ENCODE measurements around the gene DHX40. TPM values are rescaled to one million over a fixed set of nuclear protein-coding genes. Genes with fewer than 3 reads are reported as not detected.
"Not testable (repeated sequence)": the region's sequence is repeated elsewhere in the genome, so short reads cannot be mapped to it uniquely, and the experiment has no call there.

DHX40 gene, protein sequence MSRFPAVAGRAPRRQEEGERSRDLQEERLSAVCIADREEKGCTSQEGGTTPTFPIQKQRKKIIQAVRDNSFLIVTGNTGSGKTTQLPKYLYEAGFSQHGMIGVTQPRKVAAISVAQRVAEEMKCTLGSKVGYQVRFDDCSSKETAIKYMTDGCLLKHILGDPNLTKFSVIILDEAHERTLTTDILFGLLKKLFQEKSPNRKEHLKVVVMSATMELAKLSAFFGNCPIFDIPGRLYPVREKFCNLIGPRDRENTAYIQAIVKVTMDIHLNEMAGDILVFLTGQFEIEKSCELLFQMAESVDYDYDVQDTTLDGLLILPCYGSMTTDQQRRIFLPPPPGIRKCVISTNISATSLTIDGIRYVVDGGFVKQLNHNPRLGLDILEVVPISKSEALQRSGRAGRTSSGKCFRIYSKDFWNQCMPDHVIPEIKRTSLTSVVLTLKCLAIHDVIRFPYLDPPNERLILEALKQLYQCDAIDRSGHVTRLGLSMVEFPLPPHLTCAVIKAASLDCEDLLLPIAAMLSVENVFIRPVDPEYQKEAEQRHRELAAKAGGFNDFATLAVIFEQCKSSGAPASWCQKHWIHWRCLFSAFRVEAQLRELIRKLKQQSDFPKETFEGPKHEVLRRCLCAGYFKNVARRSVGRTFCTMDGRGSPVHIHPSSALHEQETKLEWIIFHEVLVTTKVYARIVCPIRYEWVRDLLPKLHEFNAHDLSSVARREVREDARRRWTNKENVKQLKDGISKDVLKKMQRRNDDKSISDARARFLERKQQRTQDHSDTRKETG
- polyA plus RNA-seq (2012; ENCODE audit: low read depth, missing spikeins): 9.6 TPM

DNA sequence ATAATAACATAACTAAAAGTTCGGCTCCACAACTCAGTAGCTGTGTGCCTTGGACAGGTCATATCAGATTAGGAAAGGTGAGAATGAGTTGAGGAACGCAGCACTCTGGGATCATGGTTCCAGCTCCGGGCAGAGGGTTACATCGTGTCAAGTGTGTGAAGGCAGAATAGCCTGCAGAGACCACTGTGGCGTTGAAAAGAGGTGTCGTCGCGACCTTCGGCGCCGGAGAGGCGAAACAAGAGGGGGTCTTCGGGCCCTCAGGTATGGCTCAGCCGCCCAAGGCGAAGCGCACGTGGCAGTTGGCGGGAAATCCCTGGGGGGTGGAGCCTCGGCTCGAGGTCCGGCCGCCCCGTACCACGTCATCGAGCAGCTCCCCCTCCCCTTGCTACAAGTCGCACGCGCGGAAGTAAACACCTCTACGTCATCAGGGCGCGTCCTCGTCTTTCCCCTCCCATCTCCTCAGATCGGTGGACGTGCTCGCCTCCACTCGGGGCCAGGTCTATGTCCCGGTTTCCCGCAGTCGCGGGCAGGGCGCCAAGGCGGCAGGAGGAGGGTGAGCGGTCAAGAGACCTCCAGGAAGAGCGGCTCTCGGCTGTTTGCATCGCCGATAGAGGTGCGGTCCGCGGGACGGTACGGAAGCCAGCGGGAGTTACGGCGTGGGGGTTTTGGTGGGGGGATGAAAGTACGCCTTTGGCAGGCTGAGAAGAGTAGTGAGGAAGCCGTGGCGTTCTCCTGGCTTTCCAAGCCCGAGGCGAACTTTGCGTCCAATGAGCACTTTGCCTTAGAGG lies at the start of gene DHX40:
TSS of gene DHX40 (plus strand) at position 440 of the 788 bp plus-strand sequence. CDS start at position 502, 62 bp downstream.
- TF ChIP-seq POU2F2 (IDR thresholded peaks at IDR 0.05; ENCODE audit: low read depth, low read length): peak; percentile 46; the same call in 1 of the 2 replicates
- TF ChIP-seq POLR2A (IDR thresholded peaks at IDR 0.05; ENCODE audit: low read depth, low read length): 0 out of 2 replicates have a peak, but pooled peaks have one; percentile 42
- TF ChIP-seq POLR2AphosphoS5 (IDR thresholded peaks at IDR 0.05; ENCODE audit: low read depth, low read length): peak; percentile 74
- TF ChIP-seq TAF1 (IDR thresholded peaks at IDR 0.05; ENCODE audit: low read depth, low read length): peak; percentile 60; the same call in 1 of the 2 replicates
- TF ChIP-seq SPI1 (IDR thresholded peaks at IDR 0.05; ENCODE audit: low read depth, low read length): no peak
- TF ChIP-seq PAX5 (IDR thresholded peaks at IDR 0.05; ENCODE audit: insufficient read depth, low read length, severe bottlenecking): no peak
- DNase-seq (ENCODE audit: insufficient read length, low spot score) (peak; percentile 79), FAIRE-seq (peak; percentile 97)

DNA sequence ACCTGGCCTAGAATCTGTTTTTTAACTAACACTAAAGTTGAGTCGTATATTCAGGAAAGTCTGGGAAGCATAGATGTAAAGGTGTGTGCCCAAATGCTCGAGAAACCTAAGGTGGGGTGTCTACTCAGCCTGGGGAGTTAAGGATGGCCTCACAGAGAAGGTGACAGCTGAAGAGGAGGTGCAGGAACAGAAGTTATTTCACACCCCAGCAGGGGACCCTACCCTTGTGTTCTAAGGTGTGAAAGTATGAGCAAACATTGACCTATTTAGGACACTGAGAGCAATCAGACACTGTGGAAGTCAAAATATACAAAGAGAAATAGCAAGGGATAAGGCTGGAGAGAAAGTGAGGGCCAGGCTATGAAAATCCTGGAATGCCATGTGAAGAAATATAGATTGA lies 49.0 kb upstream of the DHX40 start:
- no peak for FAIRE-seq
- no peak for DNase-seq (ENCODE audit: insufficient read length, low spot score)
- no peak for TF ChIP-seq SPI1 (IDR thresholded peaks at IDR 0.05; ENCODE audit: low read depth, low read length)
- TF ChIP-seq POLR2A (IDR thresholded peaks at IDR 0.05; ENCODE audit: low read depth, low read length): no peak
- TF ChIP-seq PAX5 (IDR thresholded peaks at IDR 0.05; ENCODE audit: insufficient read depth, low read length, severe bottlenecking): no peak
- no peak for TF ChIP-seq POLR2AphosphoS5 (IDR thresholded peaks at IDR 0.05; ENCODE audit: low read depth, low read length)
- TF ChIP-seq POU2F2 (IDR thresholded peaks at IDR 0.05; ENCODE audit: low read depth, low read length): no peak
- no peak for TF ChIP-seq TAF1 (IDR thresholded peaks at IDR 0.05; ENCODE audit: low read depth, low read length)

DNA sequence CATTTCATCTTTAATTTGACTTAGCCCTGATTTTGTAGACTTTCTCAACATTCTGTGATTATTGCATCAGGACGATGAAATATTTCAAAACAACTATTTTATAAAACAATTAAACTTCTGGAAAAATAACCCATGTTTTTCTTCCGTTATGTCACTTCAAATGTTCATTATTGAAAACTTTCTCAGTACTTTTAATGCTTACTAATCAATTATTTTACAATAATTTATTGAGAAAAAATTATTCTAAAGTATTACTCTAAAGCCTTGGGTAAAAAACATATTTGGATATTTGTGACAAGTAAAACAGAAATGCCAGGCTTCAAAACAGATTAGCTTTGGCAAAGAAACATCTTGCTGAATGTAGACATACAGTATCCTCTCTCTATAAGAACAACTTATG lies 46.3 kb upstream of the DHX40 start:
- DNase-seq (ENCODE audit: insufficient read length, low spot score): no peak
- no peak for FAIRE-seq
- TF ChIP-seq POLR2AphosphoS5 (IDR thresholded peaks at IDR 0.05; ENCODE audit: low read depth, low read length) (no peak), POLR2A (IDR thresholded peaks at IDR 0.05; ENCODE audit: low read depth, low read length) (no peak)

DNA sequence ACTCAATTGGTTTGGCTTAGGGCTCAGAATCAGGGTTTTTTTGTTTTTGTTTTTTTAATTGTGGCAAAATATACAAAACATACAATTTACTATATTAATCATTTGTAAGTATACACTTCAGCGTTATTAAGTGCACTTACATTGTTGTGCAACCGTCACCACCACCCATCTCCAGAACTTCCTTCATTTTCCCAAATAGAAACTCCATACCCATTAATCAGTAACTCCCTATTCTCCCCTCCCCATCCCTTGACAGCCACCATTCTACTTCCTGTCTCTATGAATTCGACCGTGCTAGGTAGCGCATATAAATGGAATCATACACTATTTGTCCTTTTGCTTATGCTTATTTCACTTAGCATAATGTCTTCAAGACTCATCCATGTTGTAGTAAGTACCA lies 45.2 kb upstream of the DHX40 start:
- FAIRE-seq: no peak
- TF ChIP-seq PAX5 (IDR thresholded peaks at IDR 0.05; ENCODE audit: insufficient read depth, low read length, severe bottlenecking) (no peak), SPI1 (IDR thresholded peaks at IDR 0.05; ENCODE audit: low read depth, low read length) (no peak), POLR2AphosphoS5 (IDR thresholded peaks at IDR 0.05; ENCODE audit: low read depth, low read length) (no peak), TAF1 (IDR thresholded peaks at IDR 0.05; ENCODE audit: low read depth, low read length) (no peak), POLR2A (IDR thresholded peaks at IDR 0.05; ENCODE audit: low read depth, low read length) (no peak), POU2F2 (IDR thresholded peaks at IDR 0.05; ENCODE audit: low read depth, low read length) (no peak)

DNA sequence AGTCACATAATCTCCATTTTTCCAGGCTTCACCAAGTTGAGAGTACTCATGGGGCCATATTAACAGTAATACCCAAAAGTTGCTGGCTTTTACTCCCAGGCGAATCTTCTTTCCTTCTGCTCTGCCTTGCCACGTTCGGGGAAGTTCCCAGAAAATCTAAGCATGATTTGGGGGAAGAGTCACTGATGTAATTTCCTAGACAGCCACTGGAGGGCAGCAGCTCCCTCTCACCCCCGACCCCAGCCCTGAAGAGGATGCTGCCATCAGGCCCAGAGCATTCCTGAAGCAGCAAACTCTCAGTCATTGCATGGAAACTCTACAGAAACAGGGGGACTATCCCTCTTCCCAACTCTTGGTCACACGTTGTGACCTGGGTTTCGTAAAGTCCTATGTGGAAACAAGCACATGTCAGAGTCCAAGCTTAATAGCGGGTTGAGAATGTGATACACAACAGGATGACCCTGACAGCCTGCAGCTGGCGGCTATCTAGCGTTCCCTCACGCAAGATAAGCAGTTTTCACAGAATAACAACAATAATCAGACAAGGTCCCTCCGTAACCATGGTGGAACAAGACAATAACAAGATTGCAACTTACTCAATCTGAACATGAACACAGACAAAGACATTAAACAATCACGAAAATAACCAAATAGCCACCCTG lies 43.8 kb upstream of the DHX40 start:
- no peak for TF ChIP-seq SPI1 (IDR thresholded peaks at IDR 0.05; ENCODE audit: low read depth, low read length)
- TF ChIP-seq PAX5 (IDR thresholded peaks at IDR 0.05; ENCODE audit: insufficient read depth, low read length, severe bottlenecking): no peak
- no peak for TF ChIP-seq TAF1 (IDR thresholded peaks at IDR 0.05; ENCODE audit: low read depth, low read length)
- TF ChIP-seq POU2F2 (IDR thresholded peaks at IDR 0.05; ENCODE audit: low read depth, low read length): no peak
- no peak for TF ChIP-seq POLR2AphosphoS5 (IDR thresholded peaks at IDR 0.05; ENCODE audit: low read depth, low read length)
- no peak for TF ChIP-seq POLR2A (IDR thresholded peaks at IDR 0.05; ENCODE audit: low read depth, low read length)
- peak; percentile 58 for DNase-seq (ENCODE audit: insufficient read length, low spot score)
- peak; percentile 75 for FAIRE-seq

More for the DNA sequence above, 45.2 kb upstream of the DHX40 start:
- DNase-seq (ENCODE audit: insufficient read length, low spot score): no peak

DNA sequence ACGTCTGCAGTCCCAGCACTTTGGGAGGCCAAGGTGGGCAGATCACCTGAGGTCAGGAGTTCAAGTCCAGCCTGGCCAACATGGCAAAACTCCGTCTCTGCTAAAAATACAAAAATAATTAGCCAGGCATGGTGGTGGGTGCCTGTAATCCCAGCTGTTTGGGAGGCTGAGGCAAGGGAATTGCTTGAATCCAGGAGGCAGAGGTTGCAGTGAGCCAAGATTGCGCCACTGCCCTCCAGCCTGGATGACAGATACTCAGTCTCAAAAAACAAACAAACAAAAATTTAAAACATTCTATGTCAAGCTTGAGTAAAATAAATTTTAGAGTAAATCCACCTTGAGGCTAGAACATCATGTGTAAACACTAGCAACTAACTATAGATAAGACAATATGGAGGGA lies 40.5 kb upstream of the DHX40 start:
- DNase-seq (ENCODE audit: insufficient read length, low spot score); FAIRE-seq: not testable (repeated sequence)

DNA sequence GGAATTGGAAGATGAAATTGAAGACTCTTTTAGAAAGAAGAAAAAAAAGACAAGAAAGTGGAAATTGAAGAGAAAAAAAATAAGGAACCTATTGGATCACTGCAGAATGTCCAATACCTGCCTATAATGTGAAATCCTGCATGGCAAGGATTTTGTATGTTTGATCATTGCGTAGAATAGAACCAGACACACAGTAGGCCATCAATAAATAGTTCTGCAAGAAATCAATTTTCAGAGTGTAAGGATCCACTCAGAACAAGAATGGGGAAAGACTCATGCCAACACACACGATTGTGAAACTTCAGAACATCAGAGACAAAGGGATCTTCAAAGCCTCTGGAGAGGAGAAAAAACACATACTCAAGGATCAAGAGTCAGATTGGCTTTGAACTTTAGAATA lies 39.7 kb upstream of the DHX40 start:
- FAIRE-seq (no peak), DNase-seq (ENCODE audit: insufficient read length, low spot score) (no peak)
- TF ChIP-seq TAF1 (IDR thresholded peaks at IDR 0.05; ENCODE audit: low read depth, low read length) (no peak), POU2F2 (IDR thresholded peaks at IDR 0.05; ENCODE audit: low read depth, low read length) (no peak), POLR2AphosphoS5 (IDR thresholded peaks at IDR 0.05; ENCODE audit: low read depth, low read length) (no peak), PAX5 (IDR thresholded peaks at IDR 0.05; ENCODE audit: insufficient read depth, low read length, severe bottlenecking) (no peak), SPI1 (IDR thresholded peaks at IDR 0.05; ENCODE audit: low read depth, low read length) (no peak), POLR2A (IDR thresholded peaks at IDR 0.05; ENCODE audit: low read depth, low read length) (no peak)

DNA sequence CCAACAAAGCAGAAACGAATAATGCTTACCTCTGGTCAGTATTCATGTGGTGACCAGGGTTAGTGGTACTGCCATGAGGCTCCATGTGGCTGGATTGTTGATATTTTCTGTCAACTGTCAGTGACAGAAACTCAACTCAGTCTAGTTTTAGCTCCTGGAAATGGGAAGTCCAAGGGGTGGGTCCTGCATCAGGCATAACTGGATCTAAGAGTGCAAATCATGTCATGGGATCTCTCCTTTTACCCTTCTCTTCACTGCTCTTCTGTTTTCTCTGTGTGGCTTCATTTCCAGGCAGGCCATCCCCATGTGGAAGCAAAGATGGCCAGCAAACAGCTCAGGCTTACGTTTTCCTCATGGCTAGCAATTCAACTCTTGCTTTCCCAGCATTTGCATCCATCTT lies 39.0 kb upstream of the DHX40 start:
- TF ChIP-seq POLR2A (IDR thresholded peaks at IDR 0.05; ENCODE audit: low read depth, low read length): no peak
- no peak for TF ChIP-seq SPI1 (IDR thresholded peaks at IDR 0.05; ENCODE audit: low read depth, low read length)
- TF ChIP-seq POLR2AphosphoS5 (IDR thresholded peaks at IDR 0.05; ENCODE audit: low read depth, low read length): no peak
- no peak for TF ChIP-seq PAX5 (IDR thresholded peaks at IDR 0.05; ENCODE audit: insufficient read depth, low read length, severe bottlenecking)
- no peak for TF ChIP-seq POU2F2 (IDR thresholded peaks at IDR 0.05; ENCODE audit: low read depth, low read length)
- TF ChIP-seq TAF1 (IDR thresholded peaks at IDR 0.05; ENCODE audit: low read depth, low read length): no peak
- no peak for FAIRE-seq
- no peak for DNase-seq (ENCODE audit: insufficient read length, low spot score)

Measured in GM12891 (cell line).